ENCODE data around the gene KCNMA1.

Gene KCNMA1

DNA sequence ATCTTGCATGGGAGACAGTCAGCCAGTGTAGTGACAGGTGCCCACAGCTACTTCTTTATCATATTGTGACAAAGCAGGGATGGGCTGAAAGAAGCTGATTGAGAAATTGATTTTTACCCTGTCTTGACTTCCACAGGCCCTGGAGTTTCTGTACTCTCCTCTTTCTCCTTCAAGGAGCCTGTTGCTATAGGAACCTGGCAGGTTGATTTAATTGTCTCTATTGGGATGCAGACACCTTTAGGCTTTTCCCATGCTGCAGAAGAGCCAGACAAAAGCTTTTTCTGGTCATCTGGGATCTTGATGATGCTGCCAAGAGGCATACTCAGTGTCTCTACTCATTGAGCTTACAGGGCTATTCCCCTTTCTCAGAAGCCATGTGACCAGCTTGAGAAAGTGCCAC, 754.8 kb downstream of the KCNMA1 start:
- no peak for DNase-seq (ENCODE audit: low read depth)

DNA sequence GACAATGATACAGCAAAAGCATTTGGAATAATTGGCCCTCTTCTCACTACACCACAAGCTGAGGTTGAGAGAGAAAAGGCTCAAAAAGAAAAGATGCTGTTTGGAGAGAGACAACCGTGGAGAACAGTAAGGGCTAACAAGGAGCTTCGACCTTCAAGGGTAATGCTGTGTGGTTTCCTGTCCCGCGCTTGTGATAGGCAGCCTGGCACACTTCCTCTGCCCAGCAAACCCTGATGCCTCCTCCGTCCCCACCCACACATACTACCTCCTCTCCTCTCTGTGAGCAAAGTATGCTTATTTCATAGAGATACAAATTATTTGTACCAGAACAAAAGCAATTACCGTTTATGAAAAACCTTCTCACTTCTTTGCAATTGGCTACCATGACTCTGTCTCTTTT, 755.4 kb downstream of the KCNMA1 start:
- no peak for DNase-seq (ENCODE audit: low read depth)

DNA sequence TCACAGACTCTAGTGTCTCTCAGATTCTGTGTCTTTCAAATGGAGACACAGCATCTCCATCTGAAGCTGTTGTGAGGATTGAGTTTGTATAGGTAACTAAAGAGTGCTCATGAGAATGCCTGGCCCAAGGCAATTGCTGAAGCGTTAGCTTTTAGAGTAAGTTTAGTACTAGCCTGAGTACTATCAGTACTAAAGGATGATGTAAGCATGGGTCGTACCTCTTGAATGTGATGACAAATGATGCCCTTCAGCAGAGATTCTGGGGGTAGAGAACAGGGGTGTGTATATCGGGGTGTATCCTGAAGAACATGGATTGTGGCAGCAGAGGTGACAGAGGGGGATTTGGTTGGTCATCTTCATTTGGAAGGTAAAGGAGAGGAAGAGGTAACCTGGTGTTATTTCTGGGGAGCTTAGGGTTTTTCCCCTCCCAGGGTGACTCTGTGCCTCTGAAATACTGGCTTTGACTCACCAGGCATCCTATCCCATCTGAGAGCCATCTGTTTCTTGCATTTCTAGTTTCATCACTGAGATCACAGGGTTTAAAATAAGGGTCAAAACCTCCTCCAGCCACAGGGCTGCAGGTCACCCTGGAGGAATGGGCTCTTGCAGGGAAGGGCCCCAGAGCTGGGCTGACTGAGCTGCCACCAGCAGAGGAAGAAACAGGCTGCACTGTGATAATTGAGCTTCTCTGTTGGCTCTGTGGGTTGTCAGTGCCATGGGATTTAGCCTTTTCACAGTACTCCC, 756.0 kb downstream of the KCNMA1 start:
- no peak for DNase-seq (ENCODE audit: low read depth)

DNA sequence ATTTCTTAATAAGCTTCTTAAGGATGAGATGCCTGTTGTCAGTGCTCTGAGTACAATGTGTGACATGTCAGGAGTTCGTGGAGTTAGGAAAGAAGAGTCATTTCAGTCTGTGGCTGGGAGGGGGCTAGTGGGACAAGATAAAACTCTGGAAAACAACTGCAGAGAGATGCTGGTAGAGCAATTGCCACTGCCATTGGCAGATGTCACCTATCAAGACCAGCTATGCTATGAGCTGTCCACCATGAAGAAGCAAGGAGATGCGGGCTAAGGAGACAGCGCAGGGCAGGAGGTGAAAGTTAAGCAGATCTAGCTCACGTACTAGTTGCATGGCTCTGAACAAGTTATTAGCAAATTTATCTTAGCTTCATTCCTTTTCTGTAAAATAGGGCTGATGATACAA, 756.7 kb downstream of the KCNMA1 start:
- DNase-seq (ENCODE audit: low read depth): no peak

DNA sequence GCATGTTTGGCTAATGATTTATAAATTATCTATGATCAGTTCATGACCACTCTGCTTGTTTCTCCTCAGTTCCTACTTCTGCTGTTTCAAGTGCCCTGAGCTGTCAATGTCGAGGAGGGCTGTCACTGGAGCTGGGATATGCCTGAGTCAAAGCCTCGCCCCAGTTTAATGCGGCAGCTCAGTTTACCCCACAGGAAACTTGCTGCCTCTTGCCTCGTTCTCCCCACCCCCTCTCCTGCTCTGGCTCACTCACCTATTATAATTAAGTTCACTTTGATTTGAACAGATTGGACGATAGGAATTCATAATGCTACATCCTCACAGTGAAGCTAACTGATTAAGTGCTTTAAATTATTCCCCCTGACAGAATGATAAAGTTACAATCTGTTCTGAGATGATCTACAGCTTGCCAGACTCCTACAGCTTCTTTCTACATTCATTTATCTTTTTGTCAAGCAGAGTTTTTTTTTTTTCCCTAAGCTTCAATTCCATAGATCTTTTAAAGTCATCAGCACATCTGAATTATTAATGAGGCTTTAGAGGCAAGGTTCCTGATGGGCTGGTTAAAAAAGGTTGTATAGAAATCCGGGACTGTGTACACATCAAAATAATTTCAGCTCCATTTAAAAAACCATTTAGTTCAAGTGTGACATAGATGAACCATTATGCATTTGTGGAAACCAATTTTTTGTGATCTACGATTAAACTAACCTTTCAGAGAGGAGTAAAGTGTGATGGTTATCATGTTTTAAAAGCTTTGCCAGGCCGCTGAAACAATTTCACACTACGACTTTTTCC, 758.3 kb downstream of the KCNMA1 start:
- no peak for DNase-seq (ENCODE audit: low read depth)

DNA sequence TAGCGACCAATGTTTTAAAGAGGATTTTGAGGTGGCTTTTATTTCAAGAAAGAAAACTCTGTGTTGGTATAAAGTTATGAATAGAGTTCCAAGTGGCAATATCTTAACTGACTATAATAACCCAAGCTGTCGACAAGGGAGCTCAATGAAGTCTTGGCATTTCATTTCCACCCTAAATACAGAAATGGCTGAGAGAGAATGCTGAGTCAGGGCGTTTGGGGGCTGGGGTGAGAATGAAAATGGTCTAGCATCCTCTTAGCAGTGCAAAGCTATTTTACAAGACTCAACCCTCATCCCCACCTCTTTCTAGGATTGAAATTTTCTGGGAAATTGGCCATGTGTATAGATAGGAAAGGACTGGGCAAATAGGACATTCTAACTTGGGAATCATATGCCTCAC, 759.1 kb downstream of the KCNMA1 start:
- DNase-seq (ENCODE audit: low read depth): no peak

DNA sequence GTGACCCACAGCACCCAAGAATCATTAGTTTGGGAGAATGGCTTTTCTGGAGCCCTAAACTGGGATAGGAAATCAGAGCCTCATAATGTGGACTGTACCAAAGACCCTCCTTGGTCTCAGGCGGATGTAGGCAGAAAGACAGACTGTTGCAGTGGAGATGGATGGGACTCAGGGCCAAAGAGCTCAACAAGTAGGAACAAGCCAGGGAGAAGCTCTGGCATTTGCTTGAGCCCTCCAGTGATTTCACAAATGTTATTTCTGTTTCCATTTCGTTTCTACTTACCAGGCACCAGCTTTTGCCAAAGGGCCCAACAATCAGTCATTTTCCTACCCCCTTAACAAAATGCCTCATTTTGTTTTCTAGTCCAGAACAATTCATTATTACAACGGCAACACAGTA, 762.7 kb downstream of the KCNMA1 start:
- DNase-seq (ENCODE audit: low read depth): no peak

DNA sequence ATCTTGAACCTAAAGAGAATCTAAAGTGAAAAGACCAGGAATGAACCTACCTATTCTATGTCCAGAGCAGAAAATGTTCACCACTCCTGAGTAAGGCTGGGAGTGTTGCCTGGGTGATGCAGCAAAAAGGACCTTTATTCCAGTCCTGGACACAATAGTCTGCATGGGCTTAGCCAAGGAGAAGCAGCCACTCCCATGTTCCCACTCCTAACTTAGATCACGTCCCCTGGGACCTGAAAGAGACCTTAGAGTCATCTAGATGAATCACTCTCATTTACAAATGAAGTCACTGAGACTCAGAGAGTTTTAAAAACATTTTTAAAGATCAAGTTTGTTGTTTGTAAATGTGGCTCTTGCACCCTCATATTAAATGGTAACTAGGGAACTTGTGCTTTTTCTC, 763.4 kb downstream of the KCNMA1 start:
- no peak for DNase-seq (ENCODE audit: low read depth)

DNA sequence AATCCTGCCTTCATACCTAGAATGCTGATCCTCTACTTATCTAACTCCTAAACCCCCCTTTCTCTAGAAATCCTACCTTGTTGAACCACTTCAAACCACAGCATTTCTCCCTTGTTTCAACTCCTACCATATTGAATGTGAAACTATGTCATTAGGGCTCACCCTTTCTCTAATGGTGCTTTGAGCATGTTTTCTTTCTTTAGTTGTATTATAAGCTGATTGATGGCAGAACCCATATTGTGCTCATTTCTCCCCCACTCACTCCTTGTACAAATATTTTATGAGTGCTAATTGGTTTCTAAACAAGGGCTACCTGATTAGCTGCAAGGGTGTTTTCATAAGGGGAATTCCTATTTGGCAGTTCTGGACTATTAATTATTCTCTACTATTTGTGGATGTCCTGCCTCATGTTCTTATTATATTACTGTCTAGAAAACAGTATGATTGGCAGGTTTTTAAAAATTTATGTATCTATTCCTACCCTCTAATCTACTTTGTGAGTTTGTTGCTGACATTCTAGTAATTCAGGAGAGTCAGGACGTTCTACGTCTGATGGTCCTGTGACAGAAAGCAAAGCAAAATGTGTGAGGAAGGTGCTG, 765.8 kb downstream of the KCNMA1 start:
- no peak for DNase-seq (ENCODE audit: low read depth)

DNA sequence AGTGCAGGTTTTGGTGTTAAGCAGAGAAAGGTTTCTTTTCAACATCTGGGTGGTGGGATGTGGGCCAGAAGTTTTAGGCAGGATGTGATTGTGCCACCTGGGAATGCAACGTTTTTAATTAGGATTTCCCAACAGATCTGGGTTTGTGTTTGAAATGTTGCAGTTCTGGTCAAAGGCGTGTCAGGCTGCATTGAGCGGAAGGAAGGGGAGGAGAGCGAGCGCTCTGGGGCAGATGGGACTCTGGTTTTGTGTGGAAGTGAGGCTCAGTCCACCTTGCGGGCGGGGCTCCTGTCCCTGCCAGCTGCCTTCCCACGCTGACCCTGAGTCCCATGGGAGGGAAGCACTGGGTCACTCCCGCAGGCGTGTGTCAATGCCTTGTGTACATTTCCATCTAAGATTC, 767.7 kb downstream of the KCNMA1 start:
- DNase-seq (ENCODE audit: low read depth): no peak

DNA sequence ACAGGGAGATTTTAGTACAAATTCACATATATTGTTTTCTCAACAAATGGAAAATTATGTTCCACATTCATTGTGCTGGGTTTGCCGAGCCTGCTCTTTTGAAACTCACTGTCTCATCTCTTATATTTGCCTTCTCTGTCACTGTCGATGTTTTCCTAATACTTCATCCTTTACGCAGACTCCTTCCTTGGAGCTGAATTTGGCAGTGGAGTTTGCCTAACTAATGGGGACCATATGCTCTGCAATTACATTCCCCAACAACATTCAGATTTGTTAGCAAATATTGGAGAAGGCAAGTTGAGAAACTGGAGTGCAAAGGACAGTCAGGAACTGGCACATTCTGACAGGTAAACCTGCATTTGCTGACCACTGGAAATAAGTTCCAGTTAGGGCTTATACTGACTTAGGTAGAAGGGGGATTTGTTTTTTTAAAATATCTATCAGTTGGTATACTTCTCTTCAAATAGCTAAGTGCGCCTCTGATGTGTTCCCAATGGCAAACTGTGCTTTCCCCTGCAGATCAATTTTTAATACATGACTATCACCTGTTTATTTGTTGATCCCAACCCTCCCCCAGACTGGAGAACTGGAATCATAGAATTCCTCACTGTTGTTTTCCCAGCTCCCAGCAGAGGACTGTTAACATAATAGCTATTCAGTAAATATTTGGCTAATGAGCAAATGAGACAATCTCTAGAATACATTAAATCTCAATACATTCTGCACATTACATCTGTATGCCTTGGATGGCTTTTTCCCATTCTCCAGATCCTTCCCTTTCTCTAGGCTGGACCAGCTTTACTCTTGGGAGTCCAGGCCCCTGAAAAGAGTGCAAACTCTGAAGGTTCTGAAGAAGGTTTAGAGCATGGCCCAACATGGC, 769.3 kb downstream of the KCNMA1 start:
- DNase-seq (ENCODE audit: low read depth): no peak

DNA sequence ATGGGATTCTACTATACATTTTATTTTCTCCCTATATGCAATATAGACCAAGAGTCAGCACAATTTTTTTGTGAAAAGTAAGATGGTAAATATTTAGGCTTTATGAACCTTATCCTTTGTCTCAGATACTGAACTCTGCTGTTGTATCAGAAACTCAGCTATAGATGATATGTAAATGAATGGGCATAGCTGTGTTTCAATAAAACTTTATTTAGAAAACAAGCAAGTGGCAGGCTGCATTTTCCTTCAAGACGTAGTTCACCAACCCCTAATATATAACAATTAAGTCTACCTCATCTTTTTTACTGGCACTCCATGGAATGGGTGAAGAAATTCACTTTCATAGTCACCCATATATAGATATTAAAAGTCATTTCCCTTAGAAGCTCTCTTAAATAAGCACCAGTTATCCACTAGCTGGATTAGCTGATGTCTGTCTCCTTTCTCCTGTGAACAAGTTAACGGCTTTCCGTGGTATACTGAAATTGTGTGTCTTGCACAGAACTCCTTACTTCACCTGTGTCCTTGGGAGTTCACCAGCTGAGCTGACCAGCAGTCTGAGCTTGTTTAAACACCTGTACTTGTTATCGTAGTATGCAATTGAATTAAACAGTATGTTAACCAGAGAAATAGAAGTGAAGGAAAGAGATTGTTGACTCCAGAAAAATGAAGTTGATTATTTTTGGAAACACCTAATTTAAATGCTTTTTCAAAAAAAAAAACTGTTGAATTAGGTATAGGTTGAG, 770.6 kb downstream of the KCNMA1 start:
- no peak for DNase-seq (ENCODE audit: low read depth)

DNA sequence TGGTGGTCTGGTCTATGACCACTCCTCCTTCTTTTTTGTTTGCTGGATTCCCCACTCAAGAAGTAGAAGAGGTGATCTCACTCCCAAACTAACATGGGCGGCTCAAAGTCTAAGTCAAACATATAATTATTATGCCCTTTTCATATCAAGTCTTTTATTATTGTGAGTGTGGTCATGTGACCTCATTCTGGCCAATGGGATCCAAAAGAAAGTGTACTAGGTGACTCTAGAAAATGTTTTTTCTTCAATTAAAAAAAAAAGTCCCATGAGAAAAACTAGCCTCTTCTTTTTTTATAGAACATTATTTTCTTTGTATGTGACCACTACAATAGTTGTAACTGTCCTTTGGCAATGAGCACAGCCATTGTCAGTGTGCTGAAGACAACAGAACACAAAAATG, 772.7 kb downstream of the KCNMA1 start:
- DNase-seq (ENCODE audit: low read depth): no peak

DNA sequence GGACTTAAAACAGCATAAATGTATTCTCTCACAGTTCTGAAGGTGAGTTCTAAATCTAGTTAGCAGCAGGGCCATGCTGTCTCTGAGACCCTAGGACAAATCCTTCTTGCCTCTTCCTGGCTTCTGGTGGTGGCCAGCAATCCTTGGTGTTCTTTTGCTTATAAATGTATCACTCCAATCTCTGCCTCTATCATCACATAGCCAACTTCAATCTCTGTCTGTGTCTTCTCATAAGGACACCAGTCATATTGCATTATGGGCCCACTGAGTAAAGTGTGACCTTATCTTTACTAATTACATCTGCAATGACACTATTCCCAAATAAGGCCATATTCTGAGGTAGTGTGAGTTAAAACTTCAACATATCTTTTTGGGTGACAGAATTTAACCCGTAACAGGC, 778.9 kb downstream of the KCNMA1 start:
- DNase-seq (ENCODE audit: low read depth): no peak

DNA sequence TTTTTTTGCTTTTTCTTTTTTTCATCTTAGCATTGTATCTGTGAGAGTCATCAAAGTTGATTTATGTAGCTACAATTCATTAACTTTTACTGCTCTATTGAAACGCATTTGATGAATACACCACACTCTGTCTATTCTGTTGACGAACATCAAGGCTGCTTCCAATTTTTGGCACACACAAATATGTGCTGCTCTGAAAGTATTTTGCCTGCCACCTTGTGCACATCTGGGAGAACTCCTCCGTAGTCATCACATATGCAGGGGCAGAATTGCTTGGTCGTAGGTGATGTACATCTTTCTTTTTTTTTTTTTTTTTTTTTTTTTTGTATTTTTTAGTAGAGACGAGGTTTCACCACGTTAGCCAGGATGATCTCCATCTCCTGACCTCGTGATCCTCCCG, 796.8 kb downstream of the KCNMA1 start:
- DNase-seq (ENCODE audit: low read depth): no peak

DNA sequence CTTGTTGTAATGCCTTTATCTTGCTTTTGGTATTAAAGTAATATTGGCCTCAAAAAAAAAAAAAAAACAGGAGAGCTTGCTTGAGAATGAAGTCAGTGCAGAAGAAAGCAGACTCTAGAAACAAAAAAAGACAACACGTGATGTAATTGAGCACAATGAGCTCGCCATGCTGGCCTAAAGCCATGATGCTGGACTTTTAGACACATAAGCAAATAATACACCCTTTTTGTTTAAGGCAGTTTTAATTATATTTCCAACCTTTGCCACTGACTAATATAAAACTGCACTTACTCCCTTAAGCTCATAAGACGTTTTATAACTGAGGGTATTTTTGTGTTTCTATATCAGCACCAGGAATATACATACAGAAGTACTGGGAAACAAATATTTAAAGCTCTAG, 798.3 kb downstream of the KCNMA1 start:
- DNase-seq (ENCODE audit: low read depth): no peak

DNA sequence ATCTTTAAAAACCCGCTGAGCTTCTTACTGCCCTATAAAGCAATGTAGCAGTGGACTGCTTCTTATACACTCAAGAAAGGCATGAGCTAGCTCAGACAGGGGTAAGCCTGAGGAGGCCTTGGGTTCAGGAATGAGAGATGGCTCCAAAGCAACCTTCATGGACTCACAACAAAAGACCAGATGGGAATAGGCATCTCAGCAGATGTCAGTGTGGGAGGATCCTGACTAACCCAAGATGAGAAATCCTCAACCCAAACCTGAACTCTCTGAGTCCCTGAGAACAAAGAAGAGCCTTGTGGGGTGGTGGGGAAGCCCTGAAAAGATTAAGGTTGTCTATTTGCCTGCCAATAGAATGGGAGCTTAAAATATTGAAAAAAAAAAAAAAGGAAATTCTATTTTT, 807.4 kb downstream of the KCNMA1 start:
- DNase-seq (ENCODE audit: low read depth): no peak

DNA sequence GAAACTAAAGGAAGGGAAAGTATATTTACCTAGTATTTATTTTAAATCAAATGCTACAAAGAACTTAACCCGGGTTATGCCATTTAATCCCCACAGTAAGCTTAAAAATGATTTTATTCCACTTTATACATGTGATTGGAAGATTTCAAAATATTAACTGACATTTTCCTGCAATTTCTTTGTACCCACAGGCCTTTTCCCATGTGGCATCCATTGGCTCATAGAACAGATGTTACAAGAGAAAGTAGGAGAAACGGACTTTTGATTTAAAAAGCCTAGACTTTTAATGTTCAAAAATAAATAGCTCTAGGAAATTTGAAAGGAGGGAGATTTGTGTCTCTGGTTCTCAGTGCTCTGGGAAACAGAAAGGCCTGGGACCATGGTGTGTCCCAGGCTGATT, 807.9 kb downstream of the KCNMA1 start:
- DNase-seq (ENCODE audit: low read depth): no peak

All from CMK (cell line).